H1 (cell line): ENCODE results near the gene MTAP. TPM values are rescaled to one million over a fixed set of nuclear protein-coding genes. Genes with fewer than 3 reads are reported as not detected.

ENCODE experiments used
- CTCF ChIA-PET: fragments of 300-600 bp; sonication (Branson Sonifier 250); formaldehyde crosslinking; loops from one replicate; lab custom pipeline; 2021; ENCODE audit not compliant: partially characterized antibody; lab: Charles Lee
- POLR2A ChIA-PET: fragments of 300-600 bp; sonication (Branson Sonifier 250); formaldehyde crosslinking; loops from one replicate; lab custom pipeline; 2021; ENCODE audit warnings: inconsistent platforms; ENCODE audit not compliant: partially characterized antibody; lab: Charles Lee
- DNase-seq, 2 experiments: peaks; one replicate each; pipeline versions ENCODE4 v3.0.0 to v3.0.0-alpha.2; 2010 to 2022; ENCODE audit warnings: low spot score in 2 of 2, low read depth in 1 of 2, mixed read lengths in 1 of 2
- FAIRE-seq: peaks from 2 replicates; lab custom pipeline; 2011; peaks lifted over from hg19 to GRCh38; lab: Jason Lieb, UNC
- H2AFZ ChIP-seq: 2 replicates; pipeline ENCODE4 v1.8.1; 2012; ENCODE audit warnings: low read length, inconsistent platforms
- H2AK5ac ChIP-seq: 2 replicates; pipeline ENCODE4 v1.6.1; 2013; ENCODE audit warnings: low read depth, low read length
- H2BK120ac ChIP-seq: replicated peaks from 2 replicates; pipeline ENCODE3; 2013; ENCODE audit warnings: low read depth, low read length, inconsistent platforms
- H2BK12ac ChIP-seq: 2 replicates; pipeline ENCODE4 v1.6.1; 2013; ENCODE audit warnings: low read depth, low read length
- H2BK15ac ChIP-seq: 2 replicates; pipeline ENCODE4 v1.6.1; 2013; ENCODE audit warnings: low read length
- H2BK20ac ChIP-seq: 2 replicates; pipeline ENCODE4 v1.6.1; 2013; ENCODE audit warnings: low read length
- H2BK5ac ChIP-seq: 2 replicates; pipeline ENCODE4 v1.6.1; 2013; ENCODE audit warnings: low read depth, low read length
- H3K14ac ChIP-seq: 2 replicates; pipeline ENCODE4 v1.6.1; 2013; ENCODE audit warnings: inconsistent platforms; ENCODE audit not compliant: insufficient read length
- H3K18ac ChIP-seq: 2 replicates; pipeline ENCODE4 v1.6.1; 2013; ENCODE audit warnings: low read length; ENCODE audit errors: extremely low read depth
- H3K23ac ChIP-seq: 2 replicates; pipeline ENCODE4 v1.6.1; 2013; ENCODE audit warnings: inconsistent platforms; ENCODE audit not compliant: insufficient read length
- H3K23me2 ChIP-seq: 2 replicates; pipeline ENCODE4 v1.6.1; 2013; ENCODE audit warnings: low read depth, low read length
- H3K27ac ChIP-seq: 2 replicates; pipeline ENCODE4 v1.6.1; 2011; ENCODE audit warnings: low read depth, low read length, inconsistent platforms
- H3K27me3 ChIP-seq, 4 experiments: replicated peaks in 1 of 4; 1 replicate in 1 of 4; 2 replicates in 3 of 4; pipeline versions ENCODE4 v1.6.1 to v1.8.1; 2011 to 2013; ENCODE audit warnings: low read length in 3 of 4, mild to moderate bottlenecking in 3 of 4, inconsistent platforms in 2 of 4, mixed read lengths in 2 of 4, moderate library complexity in 1 of 4; ENCODE audit not compliant: control insufficient read depth in 3 of 4, insufficient read depth in 3 of 4; ENCODE audit errors: extremely low read depth in 1 of 4
- H3K36me3 ChIP-seq, 4 experiments: 2 replicates each; pipeline versions ENCODE4 v1.6.1 to v1.8.1; 2011 to 2013; ENCODE audit warnings: mild to moderate bottlenecking in 4 of 4, low read length in 3 of 4, moderate library complexity in 2 of 4, control low read depth in 1 of 4, inconsistent platforms in 1 of 4; ENCODE audit not compliant: insufficient read depth in 4 of 4, control insufficient read depth in 2 of 4
- H3K4ac ChIP-seq: replicated peaks from 2 replicates; pipeline ENCODE3; 2013; ENCODE audit warnings: low read length, low read depth, mixed read lengths, inconsistent platforms; ENCODE audit not compliant: insufficient read length
- H3K4me1 ChIP-seq, 4 experiments: replicated peaks in 1 of 4; 1 replicate in 1 of 4; 2 replicates in 3 of 4; pipeline versions ENCODE4 v1.6.1 to v1.8.1; 2011 to 2013; ENCODE audit warnings: low read length in 3 of 4, inconsistent platforms in 2 of 4, mixed read lengths in 1 of 4; ENCODE audit not compliant: insufficient read depth in 4 of 4, control insufficient read depth in 3 of 4
- H3K4me2 ChIP-seq, 2 experiments: 2 replicates each; pipeline versions ENCODE4 v1.6.1 to v1.8.1; 2011 to 2013; ENCODE audit warnings: low read depth in 2 of 2, low read length in 2 of 2, control low read depth in 1 of 2, inconsistent platforms in 1 of 2, mild to moderate bottlenecking in 1 of 2; ENCODE audit not compliant: insufficient read depth in 1 of 2
- H3K4me3 ChIP-seq, 4 experiments: fragments of 200-600, 300-600 bp in 1 of 4; sonication (generic), shearing (Covaris generic), sonication (Bioruptor Twin) in 1 of 4; 2 replicates each; pipeline versions ENCODE4 v1.5.1 to v1.8.1; 2011 to 2016; ENCODE audit warnings: low read length in 4 of 4, low read depth in 3 of 4, control low read depth in 2 of 4, inconsistent platforms in 2 of 4, mild to moderate bottlenecking in 2 of 4, mixed read lengths in 1 of 4, moderate library complexity in 1 of 4; ENCODE audit not compliant: insufficient read depth in 2 of 4; ENCODE audit errors: extremely low read depth in 1 of 4
- H3K56ac ChIP-seq: replicated peaks from 2 replicates; pipeline ENCODE3; 2013; ENCODE audit warnings: low read depth, mild to moderate bottlenecking, mixed read lengths, low read length, inconsistent platforms; ENCODE audit not compliant: insufficient read length
- H3K79me1 ChIP-seq: 2 replicates; pipeline ENCODE4 v1.6.1; 2013; ENCODE audit warnings: low read depth, low read length, control low read depth
- H3K79me2 ChIP-seq, 2 experiments: 2 replicates each; pipeline versions ENCODE4 v1.6.1 to v1.8.1; 2012 to 2013; ENCODE audit warnings: low read length in 2 of 2, mild to moderate bottlenecking in 2 of 2, inconsistent platforms in 1 of 2; ENCODE audit not compliant: insufficient read depth in 2 of 2, control insufficient read depth in 1 of 2
- H3K9ac ChIP-seq, 4 experiments: replicated peaks in 1 of 4; 1 replicate in 1 of 4; 2 replicates in 3 of 4; pipeline versions ENCODE4 v1.6.1 to v1.8.1; 2011 to 2013; ENCODE audit warnings: low read depth in 3 of 4, low read length in 3 of 4, control low read depth in 2 of 4, mild to moderate bottlenecking in 2 of 4, moderate library complexity in 2 of 4, inconsistent platforms in 1 of 4; ENCODE audit errors: extremely low read depth in 1 of 4
- H3K9me3 ChIP-seq, 2 experiments: 2 replicates each; pipeline versions ENCODE4 v1.6.1 to v1.8.1; 2012 to 2013; ENCODE audit warnings: mild to moderate bottlenecking in 2 of 2, moderate library complexity in 2 of 2, control low read depth in 1 of 2, inconsistent platforms in 1 of 2, low read depth in 1 of 2, low read length in 1 of 2, mixed read lengths in 1 of 2; ENCODE audit not compliant: insufficient read depth in 2 of 2
- H4K20me1 ChIP-seq, 2 experiments: replicated peaks in 1 of 2; 2 replicates each; pipeline versions ENCODE3 to v1.8.1; 2011 to 2013; ENCODE audit warnings: inconsistent platforms in 2 of 2, low read length in 2 of 2, mild to moderate bottlenecking in 1 of 2; ENCODE audit not compliant: insufficient read depth in 2 of 2, control insufficient read depth in 1 of 2
- H4K5ac ChIP-seq: 2 replicates; pipeline ENCODE4 v1.6.1; 2013; ENCODE audit warnings: low read length, low read depth, mixed read lengths, inconsistent platforms; ENCODE audit not compliant: insufficient read length
- H4K8ac ChIP-seq: 2 replicates; pipeline ENCODE4 v1.8.0; 2013; ENCODE audit warnings: mild to moderate bottlenecking, moderate library complexity, low read length, inconsistent platforms; ENCODE audit not compliant: insufficient read depth; ENCODE audit errors: extremely low read depth
- H4K91ac ChIP-seq: replicated peaks from 2 replicates; pipeline ENCODE3; 2013; ENCODE audit warnings: low read length, mixed read lengths, inconsistent platforms; ENCODE audit not compliant: insufficient read length
- EGR1 ChIP-seq: IDR thresholded peaks from 2 replicates; pipeline ENCODE4 v1.6.1; 2011; ENCODE audit warnings: low read depth, low read length, borderline replicate concordance
- EP300 ChIP-seq, 2 experiments: IDR thresholded peaks; 1 replicate in 1 of 2; 2 replicates in 1 of 2; pipeline ENCODE4 v1.6.1; 2011 to 2012; ENCODE audit warnings: low read depth in 2 of 2, low read length in 2 of 2, mild to moderate bottlenecking in 2 of 2, borderline replicate concordance in 1 of 2, inconsistent platforms in 1 of 2, moderate library complexity in 1 of 2
- NANOG ChIP-seq: IDR thresholded peaks from 2 replicates; pipeline ENCODE4 v1.6.1; 2011; ENCODE audit warnings: low read length, low read depth, mild to moderate bottlenecking, inconsistent platforms; ENCODE audit not compliant: insufficient read depth, poor library complexity, severe bottlenecking
- POLR2A ChIP-seq, 2 experiments: IDR thresholded peaks; 1 replicate in 1 of 2; 2 replicates in 1 of 2; pipeline ENCODE4 v1.6.1; 2011; ENCODE audit warnings: low read depth in 2 of 2, low read length in 2 of 2, mild to moderate bottlenecking in 2 of 2; ENCODE audit errors: control extremely low read depth in 1 of 2
- TBP ChIP-seq: IDR thresholded peaks from 2 replicates; pipeline ENCODE4 v1.6.1; 2011; ENCODE audit warnings: low read depth, low read length, improper control_type of control experiment
- WGBS, 2 experiments: shearing (Covaris generic) in 1 of 2; methylation state at CpG; one replicate each; pipeline versions ENCODE4 v1.1.6 to v1.1.7; 2013 to 2015; ENCODE audit warnings: low lambda C conversion rate in 2 of 2, mixed read lengths in 2 of 2, inconsistent platforms in 1 of 2, low coverage in 1 of 2, missing lambda C conversion rate in 1 of 2; ENCODE audit not compliant: insufficient replicate concordance in 2 of 2, insufficient coverage in 1 of 2, insufficient read length in 1 of 2; ENCODE audit errors: extremely low coverage in 1 of 2, missing lambda C conversion rate in 1 of 2; 5-methylcytosine and 5-hydroxymethylcytosine counted together
- polyA plus RNA-seq, 7 experiments: library from polyadenylated mRNA; depleted of rRNA in 3 of 7; stranded (reverse) in 5 of 7; unstranded in 2 of 7; fragments of >200 nt in 5 of 7; fragments of 200-250 nt in 2 of 7; gene quantifications; 1 replicate in 5 of 7; 2 replicates in 1 of 7; 4 replicates in 1 of 7; pipeline versions ENCODE4 v1.2.1 to v1.2.3, GENCODE V29; 2011 to 2013; ENCODE audit warnings: missing spikeins in 2 of 7, mixed read lengths in 2 of 7
- total RNA-seq: library from RNA; stranded (reverse); fragmentation: NEBNext Ultra II Directional; extraction: Animal tissue kit (Norgen Biotek cat#: 25700); gene quantifications from 2 replicates; pipeline ENCODE4 v1.2.1, GENCODE V29; 2021
- TF ChIP-seq, protein P1 (sequence below): IDR thresholded peaks from 2 replicates; pipeline ENCODE4 v1.6.1; 2012; ENCODE audit warnings: inconsistent platforms
- TF ChIP-seq, protein P2 (sequence below), 3 experiments: IDR thresholded peaks; 1 replicate in 2 of 3; 2 replicates in 1 of 3; pipeline versions ENCODE4 v1.5.1 to v1.6.1; 2011; ENCODE audit warnings: low read length in 3 of 3, mild to moderate bottlenecking in 3 of 3, inconsistent platforms in 2 of 3, low read depth in 1 of 3, moderate library complexity in 1 of 3; ENCODE audit not compliant: insufficient read depth in 1 of 3; ENCODE audit errors: control extremely low read depth in 1 of 3

Gene MTAP
- total and polyA plus RNA-seq, 2 of the 8 experiments (the other 6 are each of a cell fraction or from before 2014, with no cell fraction given) = 16.4 to 100 TPM

- Histone ChIP-seq H2BK20ac (no peak overlapping the region), H3K9me3 (no peaks in the 10 kb centered on the region; a peak in 1 of 4 replicates), H3K79me2 (peaks cover 0 to 5% of the 10 kb centered on the region in 2 experiments; a peak in 1 of 4 replicates), H3K56ac (no peak overlapping the region), H3K18ac (no peak overlapping the region), H3K27me3 (no peaks in the 10 kb centered on the region), H3K4me1 (peaks cover 0 to 4% (median 0%) of the 10 kb centered on the region in 4 experiments; a peak in 1 of 7 replicates), H3K4ac (no peak overlapping the region), H3K23ac (no peak overlapping the region), H4K8ac (no peak overlapping the region), H4K20me1 (no peaks in the 10 kb centered on the region), H2AFZ (no peak overlapping the region), H3K4me3 (no peak overlapping the region), H4K91ac (no peak overlapping the region), H2BK120ac (no peak overlapping the region), H2BK15ac (no peak overlapping the region), H3K23me2 (no peaks in the 10 kb centered on the region), H2BK5ac (no peak overlapping the region), H3K36me3 (no peaks in the 10 kb centered on the region; a peak in 2 of 8 replicates), H3K27ac (no peak overlapping the region), H2BK12ac (no peak overlapping the region), H3K9ac (no peak overlapping the region), H3K4me2 (no peak overlapping the region), H4K5ac (no peak overlapping the region), H3K14ac (no peak overlapping the region), H3K79me1 (no peaks in the 10 kb centered on the region), H2AK5ac (no peak overlapping the region)
- POLR2A ChIA-PET = no interaction called here
- CTCF ChIA-PET = no interaction called here
- no peak for DNase-seq
- no peak for FAIRE-seq
- WGBS, 2 experiments = 93% methylated on average over 4 of the region's 4 CpGs; no CpG with 5 or more reads in 1 of the 2 experiments
- TF ChIP-seq EP300 (IDR thresholded peaks at IDR 0.05; ENCODE audit: borderline replicate concordance in 1 of 2, low read depth in 2 of 2, low read length in 2 of 2) = no peak
- TF ChIP-seq, protein P1, sequence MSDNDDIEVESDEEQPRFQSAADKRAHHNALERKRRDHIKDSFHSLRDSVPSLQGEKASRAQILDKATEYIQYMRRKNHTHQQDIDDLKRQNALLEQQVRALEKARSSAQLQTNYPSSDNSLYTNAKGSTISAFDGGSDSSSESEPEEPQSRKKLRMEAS = no peak
- no peak for TF ChIP-seq EGR1
- no peak for TF ChIP-seq TBP
- TF ChIP-seq POLR2A (IDR thresholded peaks at IDR 0.05; ENCODE audit: control extremely low read depth in 1 of 2, low read depth in 2 of 2, low read length in 2 of 2) = no peak
- TF ChIP-seq, protein P2, sequence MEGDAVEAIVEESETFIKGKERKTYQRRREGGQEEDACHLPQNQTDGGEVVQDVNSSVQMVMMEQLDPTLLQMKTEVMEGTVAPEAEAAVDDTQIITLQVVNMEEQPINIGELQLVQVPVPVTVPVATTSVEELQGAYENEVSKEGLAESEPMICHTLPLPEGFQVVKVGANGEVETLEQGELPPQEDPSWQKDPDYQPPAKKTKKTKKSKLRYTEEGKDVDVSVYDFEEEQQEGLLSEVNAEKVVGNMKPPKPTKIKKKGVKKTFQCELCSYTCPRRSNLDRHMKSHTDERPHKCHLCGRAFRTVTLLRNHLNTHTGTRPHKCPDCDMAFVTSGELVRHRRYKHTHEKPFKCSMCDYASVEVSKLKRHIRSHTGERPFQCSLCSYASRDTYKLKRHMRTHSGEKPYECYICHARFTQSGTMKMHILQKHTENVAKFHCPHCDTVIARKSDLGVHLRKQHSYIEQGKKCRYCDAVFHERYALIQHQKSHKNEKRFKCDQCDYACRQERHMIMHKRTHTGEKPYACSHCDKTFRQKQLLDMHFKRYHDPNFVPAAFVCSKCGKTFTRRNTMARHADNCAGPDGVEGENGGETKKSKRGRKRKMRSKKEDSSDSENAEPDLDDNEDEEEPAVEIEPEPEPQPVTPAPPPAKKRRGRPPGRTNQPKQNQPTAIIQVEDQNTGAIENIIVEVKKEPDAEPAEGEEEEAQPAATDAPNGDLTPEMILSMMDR (IDR thresholded peaks at IDR 0.05; ENCODE audit: control extremely low read depth in 1 of 3, insufficient read depth in 1 of 3, low read depth in 1 of 3, low read length in 3 of 3) = no peak
- TF ChIP-seq NANOG = no peak
Observed at GRCh38 chr9:21875893-21876292, 73.5 kb downstream of the MTAP start.
